ENCODE results near the gene SUGP1. TPM values are rescaled to one million over a fixed set of nuclear protein-coding genes. Genes with fewer than 3 reads are reported as not detected.

Gene SUGP1
- total RNA-seq, 6 experiments from 2014 or later, result 37.7 to 47.0 (median 44.4) TPM

GRCh38 chr19:19338082-19338481 lies 17.8 kb upstream of the SUGP1 start:
- no peaks in the 10 kb centered on the region for H3K9me3 Mint-ChIP-seq
- H3K4me3 Mint-ChIP-seq, result no peak overlapping the region
- no peaks in the 10 kb centered on the region; the same call in 1 of the 2 replicates for H3K27me3 Mint-ChIP-seq (ENCODE audit: insufficient read depth)
- peaks cover 12% of the 10 kb centered on the region for H3K36me3 Mint-ChIP-seq (ENCODE audit: low read depth)
- H3K27ac Mint-ChIP-seq, result no peak overlapping the region; the same call in 1 of the 2 replicates
- H3K4me1 Mint-ChIP-seq (ENCODE audit: low read depth), result peaks cover 6% of the 10 kb centered on the region; the same call in 1 of the 2 replicates
- TF ChIP-seq CTCF (IDR thresholded peaks at IDR 0.05), result no peak
- DNase-seq, result peak; percentile 5

- Mint-ChIP-seq H3K9me3 (no peaks in the 10 kb centered on the region), H3K4me1 (ENCODE audit: low read depth) (peaks cover 6% of the 10 kb centered on the region; the same call in 1 of the 2 replicates), H3K36me3 (ENCODE audit: low read depth) (peaks cover 9% of the 10 kb centered on the region), H3K4me3 (no peak overlapping the region), H3K27ac (no peak overlapping the region), H3K27me3 (ENCODE audit: insufficient read depth) (no peaks in the 10 kb centered on the region; the same call in 1 of the 2 replicates)
- DNase-seq, result no peak
- TF ChIP-seq CTCF (IDR thresholded peaks at IDR 0.05), result no peak
Measured at GRCh38 chr19:19337120-19337519, 16.8 kb upstream of the SUGP1 start.

- no peak for TF ChIP-seq CTCF (IDR thresholded peaks at IDR 0.05)
- H3K27me3 Mint-ChIP-seq (ENCODE audit: insufficient read depth), result no peaks in the 10 kb centered on the region; the same call in 1 of the 2 replicates
- no peak overlapping the region for H3K27ac Mint-ChIP-seq
- DNase-seq, result no peak
- no peak overlapping the region for H3K4me3 Mint-ChIP-seq
- H3K36me3 Mint-ChIP-seq (ENCODE audit: low read depth), result peaks cover 11% of the 10 kb centered on the region
- H3K9me3 Mint-ChIP-seq, result no peaks in the 10 kb centered on the region
- H3K4me1 Mint-ChIP-seq (ENCODE audit: low read depth), result peaks cover 6% of the 10 kb centered on the region; the same call in 1 of the 2 replicates
Measured at GRCh38 chr19:19336597-19336996, 16.3 kb upstream of the SUGP1 start.

- Mint-ChIP-seq H3K27ac (no peak overlapping the region), H3K4me3 (no peak overlapping the region), H3K36me3 (ENCODE audit: low read depth) (peaks cover 14% of the 10 kb centered on the region), H3K27me3 (ENCODE audit: insufficient read depth) (no peaks in the 10 kb centered on the region; the same call in 1 of the 2 replicates), H3K4me1 (ENCODE audit: low read depth) (peaks cover 6% of the 10 kb centered on the region; the same call in 1 of the 2 replicates), H3K9me3 (no peaks in the 10 kb centered on the region)
- no peak for DNase-seq
- no peak for TF ChIP-seq CTCF (IDR thresholded peaks at IDR 0.05)
Measured at GRCh38 chr19:19335408-19336158, 15.3 kb upstream of the SUGP1 start.

- Mint-ChIP-seq H3K36me3 (ENCODE audit: low read depth) (peaks cover 14% of the 10 kb centered on the region), H3K4me3 (no peak overlapping the region), H3K27me3 (ENCODE audit: insufficient read depth) (no peaks in the 10 kb centered on the region; the same call in 1 of the 2 replicates), H3K4me1 (ENCODE audit: low read depth) (peaks cover 6% of the 10 kb centered on the region; the same call in 1 of the 2 replicates), H3K27ac (no peak overlapping the region), H3K9me3 (no peaks in the 10 kb centered on the region)
- DNase-seq, result no peak
- TF ChIP-seq CTCF (IDR thresholded peaks at IDR 0.05), result no peak
Measured at GRCh38 chr19:19334989-19335344, 14.7 kb upstream of the SUGP1 start.
